HL-60 (cell line): ENCODE results near the gene GTF2E1.

Source experiments
- CTCF ChIP-seq: IDR thresholded peaks from one replicate; pipeline ENCODE4 v1.5.1; 2011; ENCODE audit warnings: low read length, control low read depth, inconsistent platforms; ENCODE audit not compliant: insufficient read depth
- GABPA ChIP-seq: IDR thresholded peaks from 2 replicates; pipeline ENCODE4 v1.6.1; 2012; ENCODE audit warnings: low read depth
- POLR2AphosphoS5 ChIP-seq: IDR thresholded peaks from 2 replicates; pipeline ENCODE4 v1.6.1; 2012; ENCODE audit warnings: low read depth
- REST ChIP-seq: IDR thresholded peaks from 2 replicates; pipeline ENCODE4 v1.6.1; 2012; ENCODE audit warnings: low read depth; ENCODE audit not compliant: insufficient replicate concordance
- SPI1 ChIP-seq: IDR thresholded peaks from 2 replicates; pipeline ENCODE4 v1.6.1; 2012; ENCODE audit warnings: low read depth, mild to moderate bottlenecking, borderline replicate concordance

GRCh38 chr3:120820748-120821147 lies 78.2 kb downstream of the GTF2E1 start:
- no peak for TF ChIP-seq CTCF
- TF ChIP-seq REST = no peak
- no peak for TF ChIP-seq SPI1
- no peak for TF ChIP-seq POLR2AphosphoS5
- no peak for TF ChIP-seq GABPA
